ENCODE results near the gene XAF1.

XAF1 gene

DNA sequence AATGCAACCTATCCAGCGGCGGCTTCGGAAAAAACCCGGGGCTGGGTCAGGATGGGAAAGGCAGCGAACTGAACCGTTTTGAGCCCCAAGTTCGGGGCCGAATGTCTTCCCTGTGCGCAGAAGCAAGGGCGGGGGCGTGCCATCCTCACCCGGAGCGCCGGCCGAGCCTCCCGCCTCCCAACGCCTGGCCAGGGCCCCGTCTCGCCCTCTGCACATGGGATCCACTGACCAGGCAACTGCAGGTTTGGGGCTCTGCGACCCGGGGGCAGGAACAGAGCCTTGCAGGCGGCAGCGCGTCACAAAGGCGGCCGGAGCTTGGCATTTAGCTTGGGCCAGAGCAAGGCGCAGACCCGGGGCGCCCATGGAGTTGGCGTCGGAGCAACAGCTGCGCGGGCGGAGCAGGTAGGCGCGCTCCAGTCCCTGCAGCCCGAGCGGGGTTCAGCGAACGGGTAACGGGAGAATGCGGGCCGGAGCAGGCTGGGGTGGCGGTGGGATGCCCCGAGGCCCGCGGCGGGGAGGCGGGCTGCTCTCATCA is 20.1 kb downstream of the XAF1 start, which contains the start of gene FBXO39:
TSS of gene FBXO39 (plus strand) at position 345 of the 535 bp plus-strand sequence. CDS start 3,654 bp downstream, outside the sequence.
- no peaks in the 10 kb centered on the region for H3K27me3 ChIP-seq
- peaks cover 53% of the 10 kb centered on the region for H3K36me3 ChIP-seq
- no peak within 1 kb of the TSS for H3K27ac ChIP-seq
- no peaks in the 10 kb centered on the region for H3K4me1 ChIP-seq
- H3K9ac ChIP-seq: no peak within 1 kb of the TSS
- no peak for TF ChIP-seq Cebpa-rat (IDR thresholded peaks at IDR 0.05)
- no peaks in the 10 kb centered on the region for H4K20me1 ChIP-seq
- peaks cover 52% of the 10 kb centered on the region for H3K9me3 ChIP-seq
- H3K4me2 ChIP-seq: no peak within 1 kb of the TSS
- no peak within 1 kb of the TSS for H3K4me3 ChIP-seq

DNA sequence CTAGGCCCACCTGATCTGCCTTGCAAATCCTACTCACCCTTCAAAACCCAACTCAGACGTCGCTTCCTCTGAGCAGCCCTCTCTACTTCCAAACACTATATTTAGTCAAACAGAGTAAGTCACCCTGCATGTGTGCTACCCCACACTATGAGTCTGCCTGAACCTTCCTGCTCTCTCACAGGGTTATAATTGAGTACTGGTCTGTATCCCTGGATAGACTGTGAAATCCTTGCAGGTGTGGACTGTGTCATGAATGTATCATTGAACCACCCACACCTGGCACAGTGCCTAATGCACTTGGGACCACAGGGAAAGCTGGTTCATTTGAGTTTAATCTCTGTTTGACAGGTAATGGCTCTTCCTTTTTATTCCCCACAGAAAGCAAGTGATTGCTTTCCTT is 23.6 kb downstream of the XAF1 start:
- Histone ChIP-seq H3K9me3 (peaks cover 33% of the 10 kb centered on the region), H3K36me3 (peaks cover 18% of the 10 kb centered on the region), H3K27ac (no peak overlapping the region), H3K4me2 (no peak overlapping the region), H4K20me1 (no peaks in the 10 kb centered on the region), H3K9ac (no peak overlapping the region), H3K4me3 (no peak overlapping the region), H3K27me3 (no peaks in the 10 kb centered on the region), H3K4me1 (no peaks in the 10 kb centered on the region)
- TF ChIP-seq Cebpa-rat (IDR thresholded peaks at IDR 0.05): no peak

GRCh38 chr17:6780001-6780400 is 24.2 kb downstream of the XAF1 start:
- no peak overlapping the region for H3K4me2 ChIP-seq
- no peaks in the 10 kb centered on the region for H3K27me3 ChIP-seq
- H3K9me3 ChIP-seq: peaks cover 30% of the 10 kb centered on the region
- no peaks in the 10 kb centered on the region for H3K4me1 ChIP-seq
- H3K27ac ChIP-seq: no peak overlapping the region
- peaks cover 13% of the 10 kb centered on the region for H3K36me3 ChIP-seq
- no peak overlapping the region for H3K9ac ChIP-seq
- no peaks in the 10 kb centered on the region for H4K20me1 ChIP-seq
- no peak for TF ChIP-seq Cebpa-rat (IDR thresholded peaks at IDR 0.05)
- no peak overlapping the region for H3K4me3 ChIP-seq

DNA sequence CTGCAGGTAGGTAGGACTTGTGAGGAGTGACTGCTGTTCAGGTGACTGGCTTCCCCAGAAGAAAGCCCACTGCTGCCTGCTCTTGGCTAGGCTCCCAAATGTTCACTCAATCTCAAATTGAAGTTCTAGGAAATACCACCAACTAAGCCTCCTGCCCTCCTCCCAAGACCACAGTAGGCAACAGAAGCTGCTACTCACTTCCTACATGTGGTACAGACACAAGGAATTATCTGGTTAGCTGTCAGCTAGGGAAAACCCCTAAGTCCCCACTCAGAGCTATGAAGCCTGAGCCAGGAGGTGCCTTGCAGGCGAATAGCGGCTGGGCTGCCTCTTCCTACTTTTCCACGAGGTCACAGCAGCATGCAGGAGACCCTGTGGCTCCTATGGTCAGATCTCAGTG is 25.0 kb downstream of the XAF1 start:
- no peak overlapping the region for H3K9ac ChIP-seq
- H3K4me1 ChIP-seq: no peaks in the 10 kb centered on the region
- no peaks in the 10 kb centered on the region for H3K27me3 ChIP-seq
- no peak overlapping the region for H3K4me2 ChIP-seq
- peaks cover 25% of the 10 kb centered on the region for H3K9me3 ChIP-seq
- peaks cover 4% of the 10 kb centered on the region; the same call in 1 of the 2 replicates for H3K36me3 ChIP-seq
- H3K27ac ChIP-seq: no peak overlapping the region
- TF ChIP-seq Cebpa-rat (IDR thresholded peaks at IDR 0.05): no peak
- no peak overlapping the region for H3K4me3 ChIP-seq
- H4K20me1 ChIP-seq: no peaks in the 10 kb centered on the region

DNA sequence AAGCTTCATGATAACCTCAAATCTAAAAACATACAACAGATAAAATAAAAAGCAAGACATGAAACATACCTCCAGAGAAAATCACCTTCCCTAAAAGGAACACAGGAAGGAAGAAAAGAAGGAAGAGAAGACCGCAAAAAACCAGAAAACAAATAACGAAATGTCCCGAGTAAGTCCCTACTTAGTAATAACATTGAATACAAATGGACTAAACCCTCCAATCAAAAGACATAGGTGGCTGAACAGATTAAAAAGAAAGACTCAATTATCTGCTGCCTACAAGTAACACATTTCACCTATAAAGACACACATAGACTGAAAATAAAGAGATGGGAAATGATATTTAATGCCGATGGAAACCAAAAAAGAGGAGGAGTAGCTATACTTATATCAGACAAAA is 26.4 kb downstream of the XAF1 start:
- H3K9me3 ChIP-seq: peaks cover 16% of the 10 kb centered on the region
- no peaks in the 10 kb centered on the region for H3K27me3 ChIP-seq
- H3K27ac ChIP-seq: no peak overlapping the region
- H3K4me1 ChIP-seq: no peaks in the 10 kb centered on the region
- H3K9ac ChIP-seq: no peak overlapping the region
- no peak overlapping the region for H3K4me3 ChIP-seq
- no peaks in the 10 kb centered on the region for H4K20me1 ChIP-seq
- TF ChIP-seq Cebpa-rat (IDR thresholded peaks at IDR 0.05): no peak
- H3K4me2 ChIP-seq: no peak overlapping the region
- no peaks in the 10 kb centered on the region for H3K36me3 ChIP-seq

DNA sequence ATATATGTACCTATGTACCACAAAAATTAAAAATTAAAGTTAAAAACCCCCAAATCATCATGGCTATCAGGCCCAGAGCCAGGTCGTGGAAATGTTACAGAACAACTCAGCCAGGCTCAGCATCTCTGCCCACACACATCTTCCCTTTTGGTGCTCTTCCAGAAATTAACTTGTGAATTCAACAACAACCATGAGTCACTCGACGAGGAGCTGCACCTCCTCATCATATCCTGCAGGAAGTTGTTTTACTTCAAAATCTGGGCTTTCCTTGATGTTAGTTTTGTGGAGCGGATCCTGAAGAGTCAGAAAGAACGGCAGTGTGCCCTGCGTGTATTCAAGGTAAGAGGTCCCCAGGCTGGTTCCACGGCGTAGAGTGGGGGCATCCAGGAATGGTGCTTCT is 30.8 kb downstream of the XAF1 start:
- Histone ChIP-seq H4K20me1 (no peaks in the 10 kb centered on the region), H3K9ac (no peak overlapping the region), H3K4me2 (no peak overlapping the region), H3K9me3 (0 out of 2 replicates have a peak, but pooled peaks cover 6% of the 10 kb centered on the region), H3K36me3 (no peaks in the 10 kb centered on the region), H3K4me3 (no peak overlapping the region), H3K4me1 (no peaks in the 10 kb centered on the region), H3K27me3 (no peaks in the 10 kb centered on the region), H3K27ac (no peak overlapping the region)
- TF ChIP-seq Cebpa-rat (IDR thresholded peaks at IDR 0.05): no peak

DNA sequence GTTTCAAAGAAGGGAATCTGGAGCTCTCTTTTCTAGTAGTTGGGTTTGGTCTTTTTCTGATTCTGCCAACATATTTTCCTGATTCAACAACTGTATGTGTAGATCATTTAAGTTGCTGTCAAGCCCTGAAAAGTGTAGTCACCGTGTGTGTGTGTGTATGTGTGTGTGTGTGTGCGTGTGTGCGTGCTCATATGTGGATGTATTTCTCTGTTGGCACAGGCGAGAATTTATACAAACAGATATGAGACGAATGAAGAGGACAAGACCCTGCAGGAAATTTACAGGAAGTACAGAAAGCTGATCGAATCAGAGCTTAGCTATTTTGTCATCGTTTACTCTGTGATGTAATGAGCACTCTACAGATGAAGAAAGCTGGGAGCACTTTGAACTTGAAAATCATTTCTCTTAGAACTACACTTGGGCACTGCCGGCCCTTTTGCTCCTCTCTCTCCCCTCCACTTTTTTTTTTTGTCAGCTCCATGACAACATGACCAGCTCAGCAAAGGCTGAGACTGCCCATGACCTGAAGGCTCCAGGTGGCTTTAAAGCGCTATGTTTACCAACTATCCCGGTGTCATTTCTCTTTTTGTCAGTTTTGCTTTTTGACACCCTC is 31.3 kb downstream of the XAF1 start:
- Histone ChIP-seq H4K20me1 (no peaks in the 10 kb centered on the region), H3K27ac (no peak overlapping the region), H3K36me3 (no peaks in the 10 kb centered on the region), H3K9ac (no peak overlapping the region), H3K9me3 (0 out of 2 replicates have a peak, but pooled peaks cover 6% of the 10 kb centered on the region), H3K27me3 (no peaks in the 10 kb centered on the region), H3K4me2 (no peak overlapping the region), H3K4me1 (no peaks in the 10 kb centered on the region), H3K4me3 (no peak overlapping the region)
- TF ChIP-seq Cebpa-rat (IDR thresholded peaks at IDR 0.05): no peak

- Histone ChIP-seq H4K20me1 (no peaks in the 10 kb centered on the region), H3K27me3 (no peaks in the 10 kb centered on the region), H3K9me3 (0 out of 2 replicates have a peak, but pooled peaks cover 6% of the 10 kb centered on the region), H3K36me3 (no peaks in the 10 kb centered on the region), H3K4me2 (no peak overlapping the region), H3K4me1 (no peaks in the 10 kb centered on the region), H3K4me3 (no peak overlapping the region), H3K27ac (no peak overlapping the region), H3K9ac (no peak overlapping the region)
- no peak for TF ChIP-seq Cebpa-rat (IDR thresholded peaks at IDR 0.05)
Measured at GRCh38 chr17:6789146-6789545, 33.3 kb downstream of the XAF1 start.

DNA sequence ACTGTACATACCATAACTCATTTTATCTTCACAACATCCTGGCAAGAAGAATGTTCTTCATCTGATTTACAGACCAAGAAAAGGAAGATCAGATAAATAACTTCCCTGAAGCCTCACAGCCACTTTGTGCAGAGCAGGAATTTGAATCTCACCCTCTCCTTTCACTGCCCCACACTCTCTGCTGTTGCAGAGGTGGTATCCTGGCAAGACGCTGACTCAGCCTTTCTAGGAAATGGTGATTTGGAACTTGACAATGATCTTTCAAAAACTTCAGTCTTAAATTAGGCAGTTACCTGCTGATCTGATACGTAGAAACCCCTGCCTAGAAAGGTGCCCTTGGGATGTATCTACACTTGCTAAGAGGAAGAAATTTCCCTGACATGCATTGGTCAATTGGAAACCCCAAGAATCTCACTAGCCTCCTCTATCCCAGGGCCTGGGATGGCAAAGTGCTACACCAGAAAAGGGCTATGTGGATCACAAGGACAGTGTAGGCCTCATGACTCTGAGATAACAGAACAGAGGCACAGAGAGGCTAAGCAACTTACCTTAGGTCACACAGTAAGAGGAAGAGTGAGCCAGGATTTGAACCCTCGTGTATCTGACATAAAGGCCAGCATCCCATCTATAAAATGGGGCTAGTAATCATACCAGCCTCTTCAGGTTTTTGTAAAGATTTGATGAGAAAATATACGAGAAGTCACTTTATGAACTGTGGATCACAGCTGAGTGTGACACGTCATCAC is 38.1 kb downstream of the XAF1 start:
- Histone ChIP-seq H3K9ac (no peak overlapping the region), H3K27me3 (no peaks in the 10 kb centered on the region), H3K4me1 (no peaks in the 10 kb centered on the region), H3K4me2 (no peak overlapping the region), H3K9me3 (no peaks in the 10 kb centered on the region), H4K20me1 (no peaks in the 10 kb centered on the region), H3K27ac (no peak overlapping the region), H3K36me3 (no peaks in the 10 kb centered on the region), H3K4me3 (no peak overlapping the region)
- no peak for TF ChIP-seq Cebpa-rat (IDR thresholded peaks at IDR 0.05)

All from BLaER1 (cell line).